ENCODE measurements around the gene GPX2.

GPX2 gene

GRCh38 chr14:64938972-64939816 is 3.4 kb downstream of the GPX2 start:
- DNase-seq: no peak
- peak overlapping the region; percentile 42 for H3K27ac Mint-ChIP-seq
- no peaks in the 10 kb centered on the region for H3K9me3 Mint-ChIP-seq
- no peak overlapping the region for H3K4me3 Mint-ChIP-seq
- peaks cover 83% of the 10 kb centered on the region for H3K36me3 Mint-ChIP-seq (ENCODE audit: low read depth)
- peaks cover 74% of the 10 kb centered on the region for H3K4me1 Mint-ChIP-seq (ENCODE audit: low read depth)
- no peaks in the 10 kb centered on the region for H3K27me3 Mint-ChIP-seq

GRCh38 chr14:64937821-64938193 is 4.7 kb downstream of the GPX2 start:
- Mint-ChIP-seq H3K27me3 (no peaks in the 10 kb centered on the region), H3K4me1 (ENCODE audit: low read depth) (peaks cover 62% of the 10 kb centered on the region), H3K9me3 (no peaks in the 10 kb centered on the region), H3K27ac (peak overlapping the region; percentile 31), H3K4me3 (no peak overlapping the region), H3K36me3 (ENCODE audit: low read depth) (peaks cover 71% of the 10 kb centered on the region)
- no peak for DNase-seq

GRCh38 chr14:64937171-64937820 is 5.2 kb downstream of the GPX2 start:
- H3K36me3 Mint-ChIP-seq (ENCODE audit: low read depth): peaks cover 65% of the 10 kb centered on the region
- H3K27ac Mint-ChIP-seq: peak overlapping the region; percentile 51
- no peak overlapping the region for H3K4me3 Mint-ChIP-seq
- no peak for DNase-seq
- no peaks in the 10 kb centered on the region for H3K9me3 Mint-ChIP-seq
- no peaks in the 10 kb centered on the region for H3K27me3 Mint-ChIP-seq
- peaks cover 58% of the 10 kb centered on the region for H3K4me1 Mint-ChIP-seq (ENCODE audit: low read depth)

GRCh38 chr14:64935508-64935907 is 7.0 kb downstream of the GPX2 start:
- Mint-ChIP-seq H3K9me3 (no peaks in the 10 kb centered on the region), H3K4me3 (peak overlapping the region; percentile 28), H3K36me3 (ENCODE audit: low read depth) (peaks cover 50% of the 10 kb centered on the region), H3K4me1 (ENCODE audit: low read depth) (peaks cover 63% of the 10 kb centered on the region), H3K27ac (peak overlapping the region; percentile 74), H3K27me3 (no peaks in the 10 kb centered on the region)
- no peak for DNase-seq

GRCh38 chr14:64934338-64934929 is 8.1 kb downstream of the GPX2 start:
- no peak overlapping the region for H3K4me3 Mint-ChIP-seq
- H3K36me3 Mint-ChIP-seq (ENCODE audit: low read depth): peaks cover 41% of the 10 kb centered on the region
- H3K9me3 Mint-ChIP-seq: no peaks in the 10 kb centered on the region
- no peaks in the 10 kb centered on the region for H3K27me3 Mint-ChIP-seq
- H3K27ac Mint-ChIP-seq: peak overlapping the region; percentile 66
- no peak for DNase-seq
- peaks cover 54% of the 10 kb centered on the region for H3K4me1 Mint-ChIP-seq (ENCODE audit: low read depth)

GRCh38 chr14:64932231-64932630 is 10.3 kb downstream of the GPX2 start:
- Mint-ChIP-seq H3K27me3 (no peaks in the 10 kb centered on the region), H3K4me3 (no peak overlapping the region), H3K36me3 (ENCODE audit: low read depth) (peaks cover 19% of the 10 kb centered on the region), H3K27ac (no peak overlapping the region), H3K4me1 (ENCODE audit: low read depth) (peaks cover 37% of the 10 kb centered on the region), H3K9me3 (no peaks in the 10 kb centered on the region)
- no peak for DNase-seq

- H3K4me3 Mint-ChIP-seq: no peak overlapping the region
- no peaks in the 10 kb centered on the region for H3K9me3 Mint-ChIP-seq
- peaks cover 9% of the 10 kb centered on the region for H3K36me3 Mint-ChIP-seq (ENCODE audit: low read depth)
- DNase-seq: no peak
- H3K27me3 Mint-ChIP-seq: no peaks in the 10 kb centered on the region
- peak overlapping the region; percentile 46 for H3K27ac Mint-ChIP-seq
- peaks cover 36% of the 10 kb centered on the region for H3K4me1 Mint-ChIP-seq (ENCODE audit: low read depth)
Observed at GRCh38 chr14:64931123-64931522, 11.4 kb downstream of the GPX2 start.

GRCh38 chr14:64930085-64930843 is 12.3 kb downstream of the GPX2 start:
- no peaks in the 10 kb centered on the region for H3K9me3 Mint-ChIP-seq
- H3K4me1 Mint-ChIP-seq (ENCODE audit: low read depth): peaks cover 32% of the 10 kb centered on the region
- no peak for DNase-seq
- H3K36me3 Mint-ChIP-seq (ENCODE audit: low read depth): peaks cover under 1% of the 10 kb centered on the region
- peak overlapping the region; percentile 46 for H3K27ac Mint-ChIP-seq
- H3K4me3 Mint-ChIP-seq: no peak overlapping the region
- H3K27me3 Mint-ChIP-seq: no peaks in the 10 kb centered on the region

GRCh38 chr14:64929014-64929359 is 13.6 kb downstream of the GPX2 start:
- H3K27ac Mint-ChIP-seq: no peak overlapping the region
- H3K4me1 Mint-ChIP-seq (ENCODE audit: low read depth): peaks cover 27% of the 10 kb centered on the region
- DNase-seq: no peak
- no peaks in the 10 kb centered on the region for H3K27me3 Mint-ChIP-seq
- H3K4me3 Mint-ChIP-seq: no peak overlapping the region
- no peaks in the 10 kb centered on the region for H3K9me3 Mint-ChIP-seq
- H3K36me3 Mint-ChIP-seq (ENCODE audit: low read depth): no peaks in the 10 kb centered on the region

- H3K27ac Mint-ChIP-seq: no peak overlapping the region
- no peaks in the 10 kb centered on the region for H3K9me3 Mint-ChIP-seq
- H3K4me3 Mint-ChIP-seq: no peak overlapping the region
- DNase-seq: no peak
- H3K4me1 Mint-ChIP-seq (ENCODE audit: low read depth): peaks cover 31% of the 10 kb centered on the region
- no peaks in the 10 kb centered on the region for H3K36me3 Mint-ChIP-seq (ENCODE audit: low read depth)
- H3K27me3 Mint-ChIP-seq: no peaks in the 10 kb centered on the region
Observed at GRCh38 chr14:64928239-64929013, 14.1 kb downstream of the GPX2 start.

- no peak for DNase-seq
- no peaks in the 10 kb centered on the region for H3K9me3 Mint-ChIP-seq
- peaks cover 3% of the 10 kb centered on the region for H3K36me3 Mint-ChIP-seq (ENCODE audit: low read depth)
- H3K4me1 Mint-ChIP-seq (ENCODE audit: low read depth): peaks cover 36% of the 10 kb centered on the region
- no peaks in the 10 kb centered on the region for H3K27me3 Mint-ChIP-seq
- H3K4me3 Mint-ChIP-seq: no peak overlapping the region
- peak overlapping the region; percentile 44 for H3K27ac Mint-ChIP-seq
Observed at GRCh38 chr14:64927031-64927430, 15.5 kb downstream of the GPX2 start.

GRCh38 chr14:64926398-64926995 is 16.0 kb downstream of the GPX2 start:
- Mint-ChIP-seq H3K27me3 (no peaks in the 10 kb centered on the region), H3K27ac (peak overlapping the region; percentile 16), H3K4me1 (ENCODE audit: low read depth) (peaks cover 39% of the 10 kb centered on the region), H3K4me3 (no peak overlapping the region), H3K36me3 (ENCODE audit: low read depth) (peaks cover 9% of the 10 kb centered on the region), H3K9me3 (no peaks in the 10 kb centered on the region)
- DNase-seq: no peak

GRCh38 chr14:64923015-64923414 is 19.5 kb downstream of the GPX2 start:
- Mint-ChIP-seq H3K36me3 (ENCODE audit: low read depth) (peaks cover 38% of the 10 kb centered on the region), H3K9me3 (no peaks in the 10 kb centered on the region), H3K27ac (no peak overlapping the region), H3K4me1 (ENCODE audit: low read depth) (peaks cover 67% of the 10 kb centered on the region), H3K4me3 (no peak overlapping the region), H3K27me3 (no peaks in the 10 kb centered on the region)
- DNase-seq: no peak

GRCh38 chr14:64920465-64920864 is 22.1 kb downstream of the GPX2 start:
- H3K4me3 Mint-ChIP-seq: no peak overlapping the region
- H3K36me3 Mint-ChIP-seq (ENCODE audit: low read depth): peaks cover 56% of the 10 kb centered on the region
- peaks cover 77% of the 10 kb centered on the region for H3K4me1 Mint-ChIP-seq (ENCODE audit: low read depth)
- peak overlapping the region; percentile 76 for H3K27ac Mint-ChIP-seq
- no peaks in the 10 kb centered on the region for H3K9me3 Mint-ChIP-seq
- H3K27me3 Mint-ChIP-seq: no peaks in the 10 kb centered on the region
- DNase-seq: no peak

Measured in activated T-cell treated with anti-CD3 and anti-CD28 coated beads, Interleukin-2, amount 50 U/mL, for 24 hours (primary cell).